HepG2 (cell line): Measurements from ENCODE around the gene NUFIP2. TPM values are rescaled to one million over a fixed set of nuclear protein-coding genes. Genes with fewer than 3 reads are reported as not detected.
A peak's percentile ranks its signal among the peaks of the same experiment; 100 is the strongest.

Experiments
- ATAC-seq: fragments of 200-7000 bp; cut with Tn5 transposase; 3 replicates; pipeline ENCODE4 v1.9.1; 2020; ENCODE audit warnings: mild to moderate bottlenecking, moderate library complexity
- BruUV-seq: library from RNA; stranded (reverse); fragments of 400-500 nt; replicated peaks from 2 replicates; lab custom pipeline; 2021; lab: Mats Ljungman, UMichigan
- CTCF ChIA-PET: fragments of 300-600 bp; formaldehyde crosslinking; extraction: SDS; loops from one replicate; lab custom pipeline; 2021; ENCODE audit warnings: low total read pairs, inconsistent platforms, low intra/inter-chr PET ratio; lab: Yijun Ruan, JAX
- POLR2A ChIA-PET: fragments of 350-600 bp; sonication (Branson Sonifier 250); formaldehyde crosslinking; loops from one replicate; lab custom pipeline; 2020; ENCODE audit warnings: antibody characterized with exemption, inconsistent platforms; lab: Yijun Ruan, JAX
- DNase-seq: peaks from one replicate; pipeline ENCODE4 v3.0.0-alpha.2; 2015; ENCODE audit warnings: low spot score
- FAIRE-seq: peaks from 3 replicates; lab custom pipeline; 2011; peaks lifted over from hg19 to GRCh38; lab: Jason Lieb, UNC
- H2AFZ ChIP-seq: one replicate; pipeline ENCODE4 v1.6.1; 2011; ENCODE audit warnings: low read length, inconsistent platforms
- H3K27ac ChIP-seq: fragments of 300-600 bp; 3 replicates; pipeline ENCODE4 v1.8.0; 2011; ENCODE audit warnings: mixed run types, mild to moderate bottlenecking, mixed read lengths, low read length, inconsistent platforms; ENCODE audit not compliant: insufficient read depth; ENCODE audit errors: extremely low read length
- H3K27me3 ChIP-seq, 2 experiments: fragments of 200-600 bp in 1 of 2; 2 replicates in 1 of 2; 3 replicates in 1 of 2; pipeline versions ENCODE4 v1.6.0 to v1.8.0; 2011; ENCODE audit warnings: low read length in 2 of 2, mild to moderate bottlenecking in 2 of 2, moderate library complexity in 2 of 2, inconsistent platforms in 1 of 2; ENCODE audit not compliant: insufficient read depth in 2 of 2, control insufficient read depth in 1 of 2
- H3K36me3 ChIP-seq, 2 experiments: fragments of 200-600 bp in 1 of 2; replicated peaks in 1 of 2; 2 replicates in 1 of 2; 3 replicates in 1 of 2; pipeline versions ENCODE4 v1.5.1 to v1.8.0; 2011; ENCODE audit warnings: low read length in 2 of 2, inconsistent platforms in 1 of 2; ENCODE audit not compliant: insufficient read depth in 2 of 2, control insufficient read depth in 1 of 2
- H3K4me1 ChIP-seq: 2 replicates; pipeline ENCODE4 v1.5.1; 2012; ENCODE audit warnings: low read length, inconsistent platforms; ENCODE audit not compliant: insufficient read depth
- H3K4me2 ChIP-seq: 2 replicates; pipeline ENCODE4 v1.6.0; 2011; ENCODE audit warnings: low read depth, low read length, inconsistent platforms
- H3K4me3 ChIP-seq, 3 experiments: fragments of 200-600 bp in 1 of 3; sonication (generic), shearing (Covaris generic) in 1 of 3; replicated peaks in 1 of 3; 2 replicates each; pipeline ENCODE4 v1.5.1; 2011 to 2016; ENCODE audit warnings: low read length in 3 of 3, inconsistent platforms in 2 of 3, low read depth in 2 of 3, mild to moderate bottlenecking in 2 of 3, control low read depth in 1 of 3, mixed read lengths in 1 of 3; ENCODE audit not compliant: insufficient read depth in 1 of 3
- H3K79me2 ChIP-seq: one replicate; pipeline ENCODE4 v1.6.1; 2011; ENCODE audit warnings: low read length, inconsistent platforms; ENCODE audit not compliant: insufficient read depth
- H3K9ac ChIP-seq: 2 replicates; pipeline ENCODE4 v1.6.0; 2011; ENCODE audit warnings: mild to moderate bottlenecking, low read depth, low read length, inconsistent platforms; ENCODE audit not compliant: insufficient read depth
- H3K9me3 ChIP-seq: 2 replicates; pipeline ENCODE4 v1.5.1; 2012; ENCODE audit warnings: mild to moderate bottlenecking, low read length
- H4K20me1 ChIP-seq: 2 replicates; pipeline ENCODE4 v1.6.0; 2011; ENCODE audit warnings: inconsistent platforms, mild to moderate bottlenecking, low read length, moderate library complexity; ENCODE audit not compliant: insufficient read depth
- MAFF ChIP-seq: IDR thresholded peaks from 2 replicates; pipeline ENCODE4 v1.6.1; 2011; ENCODE audit warnings: low read depth, low read length, improper control_type of control experiment
- MAFK ChIP-seq, 2 experiments: IDR thresholded peaks in 1 of 2; conservative IDR thresholded peaks in 1 of 2; 2 replicates each; pipeline ENCODE4 v1.6.1; 2011; ENCODE audit warnings: improper control_type of control experiment in 2 of 2, low read length in 2 of 2
- NFYB ChIP-seq: sonication (generic); formaldehyde crosslinking; IDR thresholded peaks from 2 replicates; pipeline ENCODE4 v1.4.0; 2020; ENCODE audit warnings: missing genetic modification reagents
- RNF2 ChIP-seq: fragments of 450-650 bp; conservative IDR thresholded peaks from 2 replicates; pipeline ENCODE4 v1.6.1; 2016; ENCODE audit warnings: low read depth
- SRY ChIP-seq: sonication (generic); formaldehyde crosslinking; IDR thresholded peaks from 2 replicates; pipeline ENCODE4 v1.8.0; 2022; ENCODE audit warnings: mild to moderate bottlenecking, missing genetic modification reagents
- ZNF34 ChIP-seq: sonication (generic); formaldehyde crosslinking; IDR thresholded peaks from 2 replicates; pipeline ENCODE4 v1.4.0; 2020; ENCODE audit warnings: mild to moderate bottlenecking, missing genetic modification reagents, borderline replicate concordance
- ZNF501 ChIP-seq: sonication (generic); formaldehyde crosslinking; IDR thresholded peaks from 2 replicates; pipeline ENCODE4 v1.5.1; 2020; ENCODE audit warnings: mild to moderate bottlenecking, moderate library complexity, missing genetic modification reagents
- ZNF558 ChIP-seq: sonication (generic); formaldehyde crosslinking; IDR thresholded peaks from 2 replicates; pipeline ENCODE4 v1.9.0; 2022; ENCODE audit warnings: mild to moderate bottlenecking, missing genetic modification reagents, borderline replicate concordance
- ZNF784 ChIP-seq: sonication (generic); formaldehyde crosslinking; IDR thresholded peaks from 2 replicates; pipeline ENCODE4 v1.5.1; 2020; ENCODE audit warnings: missing genetic modification reagents, mild to moderate bottlenecking, borderline replicate concordance
- WGBS: methylation state at CpG from one replicate; pipeline ENCODE4 v1.1.6; 2017; ENCODE audit warnings: low lambda C conversion rate; 5-methylcytosine and 5-hydroxymethylcytosine counted together
- in situ Hi-C: cut with HindIII; loops from 2 replicates; pipeline ENCODE4 v1.10.0; 2017; ENCODE audit warnings: low pct_unique_long_range_greater_than_20kb; ENCODE audit not compliant: extremely low pct_ligation_motif_present
- intact Hi-C: fragments of 100-400 bp; cut with micrococcal nuclease; formaldehyde crosslinking; loops from one replicate; pipeline ENCODE4 v1.10.0; 2022; ENCODE audit not compliant: unreplicated experiment
- polyA plus RNA-seq, 8 experiments: library from polyadenylated mRNA; depleted of rRNA in 3 of 8; stranded (reverse) in 7 of 8; unstranded in 1 of 8; fragments of >200 nt; fragmentation: Illumina TruSeq in 4 of 8; extraction: Trizol in 4 of 8; gene quantifications; 2 replicates each; pipeline versions ENCODE4 v1.2.1 to v1.2.3, GENCODE V29; 2011 to 2016; ENCODE audit warnings: low read depth in 4 of 8, missing spikeins in 1 of 8, mixed read lengths in 1 of 8; ENCODE audit not compliant: insufficient read depth in 1 of 8
- total RNA-seq, 5 experiments: library from RNA; depleted of rRNA; stranded (reverse); fragments of >200 nt; fragmentation: Illumina TruSeq; extraction: Trizol; gene quantifications; 2 replicates each; pipeline ENCODE4 v1.2.3, GENCODE V29; 2016; ENCODE audit warnings: low read depth in 1 of 5
- TF ChIP-seq, protein P1 (sequence below): IDR thresholded peaks from 2 replicates; pipeline ENCODE4 v1.6.1; 2018; ENCODE audit warnings: missing genetic modification reagents
- TF ChIP-seq, protein P2 (sequence below): sonication (generic); formaldehyde crosslinking; IDR thresholded peaks from 2 replicates; pipeline ENCODE4 v1.8.1; 2023; ENCODE audit warnings: missing genetic modification reagents, mild to moderate bottlenecking, borderline replicate concordance

The NUFIP2 gene
- total and polyA plus RNA-seq, 2 of the 13 experiments (the other 11 are each of a cell fraction or from before 2014, with no cell fraction given) = 10.3 to 30.8 TPM

DNA sequence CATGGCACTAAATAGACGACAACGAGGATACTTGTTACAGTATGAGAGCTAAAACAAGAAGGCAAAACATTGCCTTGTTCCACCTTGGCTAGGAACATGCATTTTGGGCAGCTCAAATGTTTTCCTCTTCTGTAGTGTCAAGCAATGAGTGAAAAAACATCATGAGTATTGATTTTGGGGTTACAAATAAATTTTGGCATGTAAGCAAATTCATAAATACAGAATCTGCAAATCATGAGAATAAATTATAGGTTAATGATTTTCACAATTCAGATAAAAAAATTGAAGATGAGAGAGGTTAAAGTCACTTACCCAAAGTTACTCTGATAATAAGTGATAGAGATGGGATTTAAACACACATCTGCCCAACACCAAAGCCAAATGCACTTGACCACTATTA is 28.4 kb upstream of the NUFIP2 start:
- Histone ChIP-seq H3K27me3 (no peaks in the 10 kb centered on the region; a peak in 1 of 5 replicates), H3K9me3 (no peaks in the 10 kb centered on the region), H3K27ac (no peak overlapping the region), H3K4me1 (no peaks in the 10 kb centered on the region), H3K4me2 (no peak overlapping the region), H4K20me1 (no peaks in the 10 kb centered on the region), H3K4me3 (no peak overlapping the region), H3K36me3 (no peaks in the 10 kb centered on the region), H3K9ac (no peak overlapping the region), H3K79me2 (no peaks in the 10 kb centered on the region), H2AFZ (no peak overlapping the region)
- FAIRE-seq = no peak
- intact Hi-C loops = no loop called here
- WGBS = 0% methylated on average over 2 of the region's 2 CpGs
- in situ Hi-C loops = no loop called here
- ATAC-seq = no peak
- BruUV-seq = no TSS peak
- ChIA-PET POLR2A (no interaction called here), CTCF (no interaction called here)
- no peak for TF ChIP-seq SRY (CRISPR knock-in tag)
- TF ChIP-seq, protein P1, sequence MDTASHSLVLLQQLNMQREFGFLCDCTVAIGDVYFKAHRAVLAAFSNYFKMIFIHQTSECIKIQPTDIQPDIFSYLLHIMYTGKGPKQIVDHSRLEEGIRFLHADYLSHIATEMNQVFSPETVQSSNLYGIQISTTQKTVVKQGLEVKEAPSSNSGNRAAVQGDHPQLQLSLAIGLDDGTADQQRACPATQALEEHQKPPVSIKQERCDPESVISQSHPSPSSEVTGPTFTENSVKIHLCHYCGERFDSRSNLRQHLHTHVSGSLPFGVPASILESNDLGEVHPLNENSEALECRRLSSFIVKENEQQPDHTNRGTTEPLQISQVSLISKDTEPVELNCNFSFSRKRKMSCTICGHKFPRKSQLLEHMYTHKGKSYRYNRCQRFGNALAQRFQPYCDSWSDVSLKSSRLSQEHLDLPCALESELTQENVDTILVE (CRISPR knock-in tag) = no peak
- TF ChIP-seq ZNF34 (CRISPR knock-in tag) = no peak
- no peak for TF ChIP-seq ZNF501
- no peak for TF ChIP-seq ZNF784 (CRISPR knock-in tag)
- TF ChIP-seq RNF2 = no peak
- TF ChIP-seq MAFF = peak; percentile 39; the same call in 1 of the 2 replicates
- TF ChIP-seq, protein P2, sequence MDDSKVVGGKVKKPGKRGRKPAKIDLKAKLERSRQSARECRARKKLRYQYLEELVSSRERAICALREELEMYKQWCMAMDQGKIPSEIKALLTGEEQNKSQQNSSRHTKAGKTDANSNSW (CRISPR knock-in tag) = no peak
- TF ChIP-seq MAFK (conservative IDR thresholded peaks at IDR 0.05 in 1 of 2, IDR thresholded peaks at IDR 0.05 in 1 of 2; ENCODE audit: low read length in 2 of 2) = peak in 1 of 2 experiments; percentile 49; a peak in 2 of 4 replicates
- TF ChIP-seq ZNF558 = no peak
- TF ChIP-seq NFYB (CRISPR knock-in tag) = no peak
- no peak for DNase-seq
